Retinal pigment epithelial cell (primary cell): ENCODE measurements around the gene EBF3.

Source experiments
- DNase-seq: peaks from one replicate; pipeline ENCODE4 v3.0.0-alpha.2; 2010; ENCODE audit warnings: low read depth
- H3K4me3 ChIP-seq: 2 replicates; pipeline ENCODE4 v1.5.1; 2011; ENCODE audit warnings: mild to moderate bottlenecking, low read length, control low read depth, moderate library complexity
- TF ChIP-seq, protein P1 (sequence below): conservative IDR thresholded peaks from 2 replicates; pipeline ENCODE4 v1.5.1; 2011; ENCODE audit warnings: low read depth, low read length, control low read depth, inconsistent platforms

Gene EBF3

GRCh38 chr10:129958629-129959543, 5.2 kb downstream of the EBF3 start:
- no peak for DNase-seq
- TF ChIP-seq, protein P1, sequence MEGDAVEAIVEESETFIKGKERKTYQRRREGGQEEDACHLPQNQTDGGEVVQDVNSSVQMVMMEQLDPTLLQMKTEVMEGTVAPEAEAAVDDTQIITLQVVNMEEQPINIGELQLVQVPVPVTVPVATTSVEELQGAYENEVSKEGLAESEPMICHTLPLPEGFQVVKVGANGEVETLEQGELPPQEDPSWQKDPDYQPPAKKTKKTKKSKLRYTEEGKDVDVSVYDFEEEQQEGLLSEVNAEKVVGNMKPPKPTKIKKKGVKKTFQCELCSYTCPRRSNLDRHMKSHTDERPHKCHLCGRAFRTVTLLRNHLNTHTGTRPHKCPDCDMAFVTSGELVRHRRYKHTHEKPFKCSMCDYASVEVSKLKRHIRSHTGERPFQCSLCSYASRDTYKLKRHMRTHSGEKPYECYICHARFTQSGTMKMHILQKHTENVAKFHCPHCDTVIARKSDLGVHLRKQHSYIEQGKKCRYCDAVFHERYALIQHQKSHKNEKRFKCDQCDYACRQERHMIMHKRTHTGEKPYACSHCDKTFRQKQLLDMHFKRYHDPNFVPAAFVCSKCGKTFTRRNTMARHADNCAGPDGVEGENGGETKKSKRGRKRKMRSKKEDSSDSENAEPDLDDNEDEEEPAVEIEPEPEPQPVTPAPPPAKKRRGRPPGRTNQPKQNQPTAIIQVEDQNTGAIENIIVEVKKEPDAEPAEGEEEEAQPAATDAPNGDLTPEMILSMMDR: no peak
- H3K4me3 ChIP-seq: no peak overlapping the region

DNA sequence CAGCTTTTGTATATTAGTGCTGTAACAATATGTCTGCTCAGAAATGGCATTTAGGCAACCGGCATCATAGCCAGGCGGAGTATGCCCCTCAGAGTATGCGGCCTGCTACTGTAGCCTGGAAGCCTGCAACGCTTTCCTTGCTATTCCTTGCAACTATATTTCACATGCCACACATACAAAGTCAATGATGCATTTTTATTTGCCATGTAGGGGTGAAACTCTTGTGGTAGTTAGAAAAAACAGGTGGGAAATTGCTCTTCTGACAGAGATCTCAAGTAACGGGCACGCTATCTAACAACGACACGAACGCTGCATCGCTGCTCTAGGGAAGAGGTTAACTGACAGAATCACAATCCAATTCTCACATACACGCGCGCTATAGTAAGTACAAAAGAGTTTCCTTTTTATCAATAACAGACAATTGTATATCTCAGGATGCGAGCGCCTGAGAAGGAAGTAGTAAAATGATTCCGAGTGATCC, 5.9 kb downstream of the EBF3 start:
- no peak for DNase-seq
- TF ChIP-seq, protein P1: peak; percentile 27
- no peak overlapping the region for H3K4me3 ChIP-seq

GRCh38 chr10:129956876-129957673, 7.0 kb downstream of the EBF3 start:
- DNase-seq: no peak
- TF ChIP-seq, protein P1: no peak
- no peak overlapping the region for H3K4me3 ChIP-seq

DNA sequence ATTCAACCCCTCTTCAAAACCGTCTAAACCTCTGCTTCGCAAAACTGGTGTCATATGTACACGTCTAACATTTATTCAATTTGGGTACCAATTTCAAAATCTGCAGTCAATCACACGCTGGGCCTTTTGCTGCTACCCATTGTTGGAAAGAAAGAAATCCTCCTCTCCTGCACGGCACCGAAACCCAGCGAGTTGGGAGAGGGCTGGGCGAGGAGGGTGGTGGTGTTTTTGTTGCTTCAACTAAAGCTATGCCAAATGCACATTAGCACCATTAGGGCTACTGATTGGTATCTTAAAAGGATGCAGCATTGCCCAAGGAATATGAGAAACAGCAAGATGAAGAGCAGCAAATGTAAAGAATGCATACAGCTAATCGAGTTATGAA, 7.8 kb downstream of the EBF3 start:
- DNase-seq: no peak
- H3K4me3 ChIP-seq: no peak overlapping the region
- TF ChIP-seq, protein P1: no peak

DNA sequence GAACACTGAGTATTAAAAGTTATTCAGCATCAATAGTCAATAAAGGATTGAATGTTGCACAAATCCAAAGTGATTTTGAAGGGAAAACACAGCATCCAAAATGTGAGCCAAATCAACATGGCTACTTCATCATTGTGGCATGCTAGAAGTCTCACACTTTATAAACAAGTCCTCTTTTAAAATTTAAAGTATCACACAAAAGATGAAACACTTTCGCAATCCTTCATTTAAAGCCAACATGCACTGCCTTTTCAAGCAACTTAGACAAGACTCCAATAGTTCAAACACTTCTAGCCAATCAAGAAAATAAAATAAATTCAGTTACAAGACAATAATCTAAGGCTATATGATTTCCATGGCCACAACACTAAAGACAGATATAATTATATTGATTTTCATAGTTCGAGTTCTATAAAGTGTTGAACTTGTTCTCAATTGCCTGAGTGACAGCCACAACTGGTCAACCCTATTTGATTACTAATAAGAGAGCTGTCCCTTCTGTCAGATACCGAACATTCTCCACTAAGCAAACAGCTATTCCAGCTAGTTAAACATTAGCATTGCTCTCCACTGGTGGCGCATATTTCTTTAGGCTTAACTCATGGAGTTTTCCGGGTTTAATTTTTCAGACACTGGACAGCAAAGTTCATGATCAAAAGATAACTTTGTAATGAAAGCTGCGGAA, 8.3 kb downstream of the EBF3 start:
- TF ChIP-seq, protein P1: no peak
- no peak for DNase-seq
- no peak overlapping the region for H3K4me3 ChIP-seq

- H3K4me3 ChIP-seq: no peak overlapping the region
- no peak for DNase-seq
- TF ChIP-seq, protein P1: no peak
Observed at GRCh38 chr10:129954492-129955315, 9.4 kb downstream of the EBF3 start.
